Keratinocyte (primary cell): ENCODE measurements around the gene CLK3. TPM values are rescaled to one million over a fixed set of nuclear protein-coding genes. Genes with fewer than 3 reads are reported as not detected.

Experiments
- DNase-seq: peaks from one replicate; pipeline ENCODE4 v3.0.0-alpha.2; 2011; ENCODE audit warnings: low read depth, missing footprints, low spot score
- FAIRE-seq: peaks from 2 replicates; lab custom pipeline; 2011; peaks lifted over from hg19 to GRCh38; lab: Jason Lieb, UNC
- H2AFZ ChIP-seq: 2 replicates; pipeline ENCODE4 v1.6.0; 2012; ENCODE audit warnings: low read length, control low read depth, inconsistent platforms; ENCODE audit not compliant: control insufficient read depth
- H3K27ac ChIP-seq: 2 replicates; pipeline ENCODE4 v1.5.1; 2011; ENCODE audit warnings: low read length; ENCODE audit not compliant: control insufficient read depth, insufficient read depth
- H3K27me3 ChIP-seq: 3 replicates; pipeline ENCODE4 v1.6.0; 2011; ENCODE audit warnings: low read length; ENCODE audit not compliant: control insufficient read depth, insufficient read depth; ENCODE audit errors: extremely low read depth
- H3K36me3 ChIP-seq, 2 experiments: 2 replicates in 1 of 2; 3 replicates in 1 of 2; pipeline ENCODE4 v1.5.1; 2011; ENCODE audit warnings: low read length in 2 of 2, mild to moderate bottlenecking in 1 of 2; ENCODE audit not compliant: control insufficient read depth in 2 of 2, insufficient read depth in 2 of 2; ENCODE audit errors: extremely low read depth in 1 of 2
- H3K4me1 ChIP-seq: 3 replicates; pipeline ENCODE4 v1.5.1; 2011; ENCODE audit warnings: low read length; ENCODE audit not compliant: control insufficient read depth, insufficient read depth; ENCODE audit errors: extremely low read depth
- H3K4me2 ChIP-seq: 3 replicates; pipeline ENCODE4 v1.6.0; 2011; ENCODE audit warnings: low read depth, low read length; ENCODE audit not compliant: control insufficient read depth, insufficient read depth; ENCODE audit errors: extremely low read depth
- H3K4me3 ChIP-seq, 3 experiments: fragments of 200-600 bp in 1 of 3; sonication (generic) in 1 of 3; 2 replicates in 2 of 3; 3 replicates in 1 of 3; pipeline ENCODE4 v1.5.1; 2011 to 2016; ENCODE audit warnings: low read length in 3 of 3, mild to moderate bottlenecking in 3 of 3, control low read depth in 2 of 3, inconsistent platforms in 1 of 3, low read depth in 1 of 3, mixed read lengths in 1 of 3, mixed run types in 1 of 3, moderate library complexity in 1 of 3; ENCODE audit not compliant: control insufficient read depth in 2 of 3, insufficient read depth in 2 of 3; ENCODE audit errors: extremely low read depth in 1 of 3
- H3K79me2 ChIP-seq: 2 replicates; pipeline ENCODE4 v1.6.0; 2012; ENCODE audit warnings: low read length; ENCODE audit not compliant: control insufficient read depth, insufficient read depth
- H3K9ac ChIP-seq: 3 replicates; pipeline ENCODE4 v1.6.0; 2011; ENCODE audit warnings: low read length; ENCODE audit not compliant: control insufficient read depth, insufficient read depth; ENCODE audit errors: extremely low read depth
- H3K9me1 ChIP-seq: 3 replicates; pipeline ENCODE4 v1.6.0; 2011; ENCODE audit warnings: low read length; ENCODE audit not compliant: control insufficient read depth, insufficient read depth; ENCODE audit errors: extremely low read depth
- H3K9me3 ChIP-seq: 2 replicates; pipeline ENCODE4 v1.5.1; 2012; ENCODE audit warnings: low read depth, low read length; ENCODE audit not compliant: control insufficient read depth
- H4K20me1 ChIP-seq: 3 replicates; pipeline ENCODE4 v1.6.0; 2011; ENCODE audit warnings: low read length; ENCODE audit not compliant: control insufficient read depth, insufficient read depth; ENCODE audit errors: extremely low read depth
- EZH2 ChIP-seq: IDR thresholded peaks from one replicate; pipeline ENCODE4 v1.6.1; 2012; ENCODE audit warnings: inconsistent platforms, mild to moderate bottlenecking, low read length, moderate library complexity
- dilution Hi-C: fragments of 300-500 bp; cut with MboI; formaldehyde crosslinking; loops from one replicate; pipeline ENCODE4 v1.7.0; 2020; ENCODE audit warnings: low sequenced_read_pairs; ENCODE audit not compliant: extremely low pct_ligation_motif_present
- polyA plus RNA-seq, 5 experiments: library from polyadenylated mRNA; depleted of rRNA in 3 of 5; stranded (reverse) in 3 of 5; stranded (forward) in 1 of 5; unstranded in 1 of 5; fragments of >200 nt; gene quantifications; 1 replicate in 1 of 5; 2 replicates in 3 of 5; 3 replicates in 1 of 5; pipeline versions ENCODE4 v1.2.1 to v1.2.3, GENCODE V29; 2011 to 2012; ENCODE audit warnings: missing spikeins in 2 of 5, low read depth in 1 of 5, low replicate concordance in 1 of 5
- TF ChIP-seq, protein P1 (sequence below), 3 experiments: IDR thresholded peaks in 1 of 3; conservative IDR thresholded peaks in 1 of 3; optimal IDR thresholded peaks in 1 of 3; 2 replicates in 2 of 3; 3 replicates in 1 of 3; pipeline versions ENCODE3 to v1.5.1; 2011; ENCODE audit warnings: low read length in 3 of 3, mild to moderate bottlenecking in 3 of 3, moderate library complexity in 2 of 3, control low read depth in 1 of 3, inconsistent platforms in 1 of 3; ENCODE audit not compliant: insufficient read depth in 2 of 3; ENCODE audit errors: extremely low read depth in 1 of 3

Gene CLK3
- polyA plus RNA-seq, 1 donor (not counting 4 experiments of a cell fraction or from before 2014, with no cell fraction given): 61.2 TPM

DNA sequence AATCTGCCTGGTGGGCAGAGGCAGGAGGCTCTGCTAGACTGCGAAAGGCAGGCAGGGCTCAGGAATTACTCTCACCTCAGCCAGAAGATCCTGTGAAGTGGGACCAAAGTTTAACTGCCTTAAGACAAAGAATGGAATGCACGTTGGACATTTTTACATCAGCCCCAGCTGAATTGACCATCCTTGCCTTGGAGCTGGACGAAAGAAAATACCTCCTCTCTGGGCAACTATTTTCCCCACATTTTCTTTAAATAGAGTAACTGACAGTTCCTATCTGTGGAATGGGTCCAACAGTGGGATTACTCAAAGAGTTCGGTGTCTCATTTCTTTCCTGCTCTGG is 45.9 kb upstream of the CLK3 start:
- Histone ChIP-seq H3K4me2 (no peak overlapping the region), H3K9me3 (no peaks in the 10 kb centered on the region), H3K9ac (no peak overlapping the region), H3K4me3 (no peak overlapping the region), H3K4me1 (peaks cover 5% of the 10 kb centered on the region), H3K9me1 (no peaks in the 10 kb centered on the region), H4K20me1 (no peaks in the 10 kb centered on the region), H3K27me3 (no peaks in the 10 kb centered on the region), H2AFZ (no peak overlapping the region), H3K36me3 (peaks cover 4 to 10% of the 10 kb centered on the region in 2 experiments), H3K27ac (no peak overlapping the region), H3K79me2 (no peaks in the 10 kb centered on the region)
- TF ChIP-seq, protein P1, sequence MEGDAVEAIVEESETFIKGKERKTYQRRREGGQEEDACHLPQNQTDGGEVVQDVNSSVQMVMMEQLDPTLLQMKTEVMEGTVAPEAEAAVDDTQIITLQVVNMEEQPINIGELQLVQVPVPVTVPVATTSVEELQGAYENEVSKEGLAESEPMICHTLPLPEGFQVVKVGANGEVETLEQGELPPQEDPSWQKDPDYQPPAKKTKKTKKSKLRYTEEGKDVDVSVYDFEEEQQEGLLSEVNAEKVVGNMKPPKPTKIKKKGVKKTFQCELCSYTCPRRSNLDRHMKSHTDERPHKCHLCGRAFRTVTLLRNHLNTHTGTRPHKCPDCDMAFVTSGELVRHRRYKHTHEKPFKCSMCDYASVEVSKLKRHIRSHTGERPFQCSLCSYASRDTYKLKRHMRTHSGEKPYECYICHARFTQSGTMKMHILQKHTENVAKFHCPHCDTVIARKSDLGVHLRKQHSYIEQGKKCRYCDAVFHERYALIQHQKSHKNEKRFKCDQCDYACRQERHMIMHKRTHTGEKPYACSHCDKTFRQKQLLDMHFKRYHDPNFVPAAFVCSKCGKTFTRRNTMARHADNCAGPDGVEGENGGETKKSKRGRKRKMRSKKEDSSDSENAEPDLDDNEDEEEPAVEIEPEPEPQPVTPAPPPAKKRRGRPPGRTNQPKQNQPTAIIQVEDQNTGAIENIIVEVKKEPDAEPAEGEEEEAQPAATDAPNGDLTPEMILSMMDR (optimal IDR thresholded peaks at IDR 0.05 in 1 of 3, IDR thresholded peaks at IDR 0.05 in 1 of 3, conservative IDR thresholded peaks at IDR 0.05 in 1 of 3; ENCODE audit: extremely low read depth in 1 of 3, insufficient read depth in 2 of 3, low read length in 3 of 3): no peak
- no peak for TF ChIP-seq EZH2
- DNase-seq (no peak), FAIRE-seq (no peak)
- dilution Hi-C loops: no loop called here

DNA sequence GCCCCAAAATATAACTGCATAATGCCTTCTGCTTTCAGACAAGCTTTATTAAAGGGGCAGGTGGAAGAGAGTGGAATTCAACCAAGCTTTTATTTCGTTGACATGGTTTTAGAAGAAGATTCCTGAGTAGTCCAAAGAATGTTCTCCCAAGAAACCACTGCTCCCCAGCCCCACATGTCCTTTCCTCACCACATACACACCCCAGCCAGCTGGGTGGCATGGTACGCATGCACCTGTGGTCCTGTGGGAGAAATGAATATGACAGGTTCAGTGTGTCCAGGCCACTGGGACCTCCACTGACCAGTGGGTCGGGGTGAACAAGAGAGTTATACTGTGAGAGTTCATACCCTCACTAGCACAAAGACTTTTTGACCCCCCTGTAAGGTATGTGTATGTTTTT is 44.4 kb upstream of the CLK3 start:
- H3K4me2 ChIP-seq: no peak overlapping the region
- no peak overlapping the region for H2AFZ ChIP-seq
- no peak overlapping the region for H3K27ac ChIP-seq
- H3K9me1 ChIP-seq: no peaks in the 10 kb centered on the region
- no peaks in the 10 kb centered on the region for H3K27me3 ChIP-seq
- no peak for TF ChIP-seq EZH2
- TF ChIP-seq, protein P1 (optimal IDR thresholded peaks at IDR 0.05 in 1 of 3, IDR thresholded peaks at IDR 0.05 in 1 of 3, conservative IDR thresholded peaks at IDR 0.05 in 1 of 3; ENCODE audit: extremely low read depth in 1 of 3, insufficient read depth in 2 of 3, low read length in 3 of 3): no peak
- dilution Hi-C loops: no loop called here
- no peaks in the 10 kb centered on the region for H4K20me1 ChIP-seq
- H3K9me3 ChIP-seq: no peaks in the 10 kb centered on the region
- no peak for FAIRE-seq
- no peak for DNase-seq
- no peak overlapping the region for H3K9ac ChIP-seq
- peaks cover 5% of the 10 kb centered on the region for H3K4me1 ChIP-seq
- no peak overlapping the region for H3K4me3 ChIP-seq
- peaks cover 4 to 16% of the 10 kb centered on the region in 2 experiments for H3K36me3 ChIP-seq
- no peaks in the 10 kb centered on the region for H3K79me2 ChIP-seq
